Gastrocnemius medialis (tissue), 4 donors: ENCODE data around the gene IL17C. TPM values are rescaled to one million over a fixed set of nuclear protein-coding genes. Genes with fewer than 3 reads are reported as not detected.
A peak's percentile ranks its signal among the peaks of the same experiment; 100 is the strongest.

Experiments used
- ATAC-seq, 2 donors: fragments of 150-250 bp; one replicate each; pipeline ENCODE4 v1.9.1; 2016
- DNase-seq, 2 donors: peaks; one replicate each; pipeline ENCODE4 v3.0.0-alpha.2; 2019
- H3K27ac ChIP-seq, 4 donors: fragments of 200-600 bp; sonication (generic); 1 replicate in 1 of 4; 2 replicates in 3 of 4; pipeline ENCODE4 v1.5.1; 2016 to 2018; ENCODE audit warnings: mild to moderate bottlenecking in 2 of 4, moderate library complexity in 1 of 4
- H3K27me3 ChIP-seq, 3 donors: fragments of 200-600 bp; sonication (generic) in 2 of 3; 1 replicate in 1 of 3; 2 replicates in 2 of 3; pipeline versions ENCODE4 v1.5.1 to v1.6.0; 2016 to 2019; ENCODE audit warnings: mild to moderate bottlenecking in 1 of 3, moderate library complexity in 1 of 3
- H3K36me3 ChIP-seq, 2 donors: fragments of 200-600 bp; sonication (generic) in 1 of 2; one replicate each; pipeline ENCODE4 v1.5.1; 2017 to 2018
- H3K4me1 ChIP-seq, 2 donors: fragments of 200-600 bp; sonication (generic) in 1 of 2; one replicate each; pipeline ENCODE4 v1.5.1; 2016 to 2017; ENCODE audit warnings: mild to moderate bottlenecking in 2 of 2
- H3K4me3 ChIP-seq, 4 donors: fragments of 200-600 bp; sonication (generic) in 3 of 4; 1 replicate in 1 of 4; 2 replicates in 3 of 4; pipeline ENCODE4 v1.5.1; 2016 to 2019; ENCODE audit warnings: mild to moderate bottlenecking in 2 of 4
- H3K9me3 ChIP-seq, 3 donors: fragments of 200-600 bp; sonication (generic) in 2 of 3; 1 replicate in 1 of 3; 2 replicates in 2 of 3; pipeline ENCODE4 v1.5.1; 2016 to 2019
- POLR2A ChIP-seq, 2 donors: fragments of 450-650 bp; IDR thresholded peaks; one replicate each; pipeline ENCODE4 v1.6.1; 2017; ENCODE audit warnings: antibody characterized with exemption in 2 of 2, mild to moderate bottlenecking in 2 of 2, moderate library complexity in 2 of 2
- in situ Hi-C, 4 donors: fragments of 200-750 bp; cut with MboI; loops; one replicate each; pipeline versions ENCODE4 v1.15.0 to v1.8.0; 2017; ENCODE audit warnings: low sequenced_read_pairs in 4 of 4
- intact Hi-C: fragments of 100-400 bp; cut with DNase I; formaldehyde crosslinking; loops from one replicate; pipeline ENCODE4 v1.15.1; 2023; ENCODE audit warnings: low total_unique reads
- total RNA-seq, 4 donors: library from RNA; depleted of rRNA; stranded (reverse); fragments of >200 nt; gene quantifications; one replicate each; pipeline versions ENCODE4 v1.1.0 to v1.2.3, GENCODE V29; 2016
- TF ChIP-seq, protein P1 (sequence below), 5 experiments: fragments of 450-650 bp in 3 of 5; fragments of 200-600 bp in 2 of 5; sonication (generic) in 2 of 5; IDR thresholded peaks in 4 of 5; conservative IDR thresholded peaks in 1 of 5; 1 replicate in 4 of 5; 2 replicates in 1 of 5; pipeline ENCODE4 v1.5.1; 2016 to 2019; ENCODE audit warnings: antibody characterized with exemption in 5 of 5, mild to moderate bottlenecking in 3 of 5, moderate library complexity in 3 of 5

The IL17C gene
- total RNA-seq, 4 donors from 2014 or later, result not detected

DNA sequence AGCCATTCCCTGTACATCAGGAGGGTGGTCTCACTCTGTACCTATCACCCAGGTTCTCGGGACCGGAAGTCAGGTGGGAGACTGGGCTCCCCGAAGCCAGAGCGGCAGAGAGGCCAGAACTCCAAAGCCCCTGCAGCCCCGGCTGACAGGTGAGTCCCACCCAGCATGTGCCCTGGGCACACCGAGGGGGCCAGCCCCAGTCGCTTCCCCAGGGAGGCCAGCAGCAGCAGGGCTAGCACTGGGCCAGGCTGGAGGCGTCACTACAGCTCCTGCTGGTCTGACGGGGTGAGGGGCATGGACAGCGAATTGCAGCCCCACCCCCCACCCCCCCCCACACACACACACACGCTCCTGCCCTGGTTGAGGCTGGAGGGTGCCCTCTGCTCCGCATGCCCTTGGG, 7.9 kb upstream of the IL17C start:
- in situ Hi-C loops (no loop called here), intact Hi-C loops (no loop called here)
- Histone ChIP-seq H3K4me1 (no peaks in the 10 kb centered on the region), H3K36me3 (peaks cover 0 to 47% of the 10 kb centered on the region in 2 donors), H3K4me3 (no peak overlapping the region), H3K27ac (no peak overlapping the region), H3K9me3 (no peaks in the 10 kb centered on the region), H3K27me3 (no peaks in the 10 kb centered on the region)
- no peak for ATAC-seq
- no peak for DNase-seq
- no peak for TF ChIP-seq POLR2A (IDR thresholded peaks at IDR 0.05)
- TF ChIP-seq, protein P1, sequence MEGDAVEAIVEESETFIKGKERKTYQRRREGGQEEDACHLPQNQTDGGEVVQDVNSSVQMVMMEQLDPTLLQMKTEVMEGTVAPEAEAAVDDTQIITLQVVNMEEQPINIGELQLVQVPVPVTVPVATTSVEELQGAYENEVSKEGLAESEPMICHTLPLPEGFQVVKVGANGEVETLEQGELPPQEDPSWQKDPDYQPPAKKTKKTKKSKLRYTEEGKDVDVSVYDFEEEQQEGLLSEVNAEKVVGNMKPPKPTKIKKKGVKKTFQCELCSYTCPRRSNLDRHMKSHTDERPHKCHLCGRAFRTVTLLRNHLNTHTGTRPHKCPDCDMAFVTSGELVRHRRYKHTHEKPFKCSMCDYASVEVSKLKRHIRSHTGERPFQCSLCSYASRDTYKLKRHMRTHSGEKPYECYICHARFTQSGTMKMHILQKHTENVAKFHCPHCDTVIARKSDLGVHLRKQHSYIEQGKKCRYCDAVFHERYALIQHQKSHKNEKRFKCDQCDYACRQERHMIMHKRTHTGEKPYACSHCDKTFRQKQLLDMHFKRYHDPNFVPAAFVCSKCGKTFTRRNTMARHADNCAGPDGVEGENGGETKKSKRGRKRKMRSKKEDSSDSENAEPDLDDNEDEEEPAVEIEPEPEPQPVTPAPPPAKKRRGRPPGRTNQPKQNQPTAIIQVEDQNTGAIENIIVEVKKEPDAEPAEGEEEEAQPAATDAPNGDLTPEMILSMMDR (IDR thresholded peaks at IDR 0.05 in 4 of 5, conservative IDR thresholded peaks at IDR 0.05 in 1 of 5), result no peak

GRCh38 chr16:88630941-88631340, 7.4 kb upstream of the IL17C start:
- H3K9me3 ChIP-seq, result no peaks in the 10 kb centered on the region
- DNase-seq, result no peak
- no peaks in the 10 kb centered on the region for H3K27me3 ChIP-seq
- in situ Hi-C loops (no loop called here), intact Hi-C loops (no loop called here)
- peaks cover 0 to 47% of the 10 kb centered on the region in 2 donors for H3K36me3 ChIP-seq
- no peak overlapping the region for H3K4me3 ChIP-seq
- TF ChIP-seq, protein P1 (IDR thresholded peaks at IDR 0.05 in 4 of 5, conservative IDR thresholded peaks at IDR 0.05 in 1 of 5), result no peak
- no peak for TF ChIP-seq POLR2A (IDR thresholded peaks at IDR 0.05)
- no peaks in the 10 kb centered on the region for H3K4me1 ChIP-seq
- peak overlapping the region in 2 of 4 donors; percentile 15 to 31 for H3K27ac ChIP-seq
- ATAC-seq, result no peak

- H3K9me3 ChIP-seq, result no peaks in the 10 kb centered on the region
- DNase-seq (no peak), ATAC-seq (no peak)
- in situ Hi-C loops, result no loop called here
- peak overlapping the region in 1 of 4 donors; percentile 31 for H3K27ac ChIP-seq
- H3K36me3 ChIP-seq, result peaks cover 0 to 47% of the 10 kb centered on the region in 2 donors
- H3K4me3 ChIP-seq, result no peak overlapping the region
- TF ChIP-seq POLR2A (IDR thresholded peaks at IDR 0.05), result no peak
- TF ChIP-seq, protein P1 (IDR thresholded peaks at IDR 0.05 in 4 of 5, conservative IDR thresholded peaks at IDR 0.05 in 1 of 5), result no peak
- intact Hi-C loops, result no loop called here
- no peaks in the 10 kb centered on the region for H3K4me1 ChIP-seq
- H3K27me3 ChIP-seq, result no peaks in the 10 kb centered on the region
Observed at GRCh38 chr16:88631384-88631783, 7.0 kb upstream of the IL17C start.

GRCh38 chr16:88631920-88632586, 6.3 kb upstream of the IL17C start:
- no peaks in the 10 kb centered on the region for H3K9me3 ChIP-seq
- peaks cover 0 to 47% of the 10 kb centered on the region in 2 donors for H3K36me3 ChIP-seq
- in situ Hi-C loops (no loop called here), intact Hi-C loops (no loop called here)
- H3K4me3 ChIP-seq, result no peak overlapping the region
- peaks cover 0 to 4% (median under 1%) of the 10 kb centered on the region in 3 donors for H3K27me3 ChIP-seq
- no peaks in the 10 kb centered on the region for H3K4me1 ChIP-seq
- no peak for ATAC-seq
- TF ChIP-seq POLR2A (IDR thresholded peaks at IDR 0.05), result no peak
- TF ChIP-seq, protein P1 (IDR thresholded peaks at IDR 0.05 in 4 of 5, conservative IDR thresholded peaks at IDR 0.05 in 1 of 5), result no peak
- DNase-seq, result no peak
- H3K27ac ChIP-seq, result no peak overlapping the region

GRCh38 chr16:88632587-88632930, 5.8 kb upstream of the IL17C start:
- ATAC-seq (no peak), DNase-seq (no peak)
- Histone ChIP-seq H3K36me3 (peaks cover 0 to 46% of the 10 kb centered on the region in 2 donors), H3K9me3 (no peaks in the 10 kb centered on the region), H3K4me3 (no peak overlapping the region), H3K4me1 (no peaks in the 10 kb centered on the region), H3K27me3 (peaks cover 0 to 5% (median 4%) of the 10 kb centered on the region in 3 donors), H3K27ac (no peak overlapping the region)
- no peak for TF ChIP-seq POLR2A (IDR thresholded peaks at IDR 0.05)
- TF ChIP-seq, protein P1 (IDR thresholded peaks at IDR 0.05 in 4 of 5, conservative IDR thresholded peaks at IDR 0.05 in 1 of 5), result no peak
- in situ Hi-C loops (no loop called here), intact Hi-C loops (no loop called here)
